GM18861 (cell line): Measurements from ENCODE around the gene KHDC1.
"Not testable (repeated sequence)": the region's sequence is repeated elsewhere in the genome, so short reads cannot be mapped to it uniquely, and the experiment has no call there.

Experiments
- ATAC-seq: cut with Tn5 transposase; IDR thresholded peaks from one replicate; pipeline ENCODE4 v1.9.1; 2021; ENCODE audit not compliant: unreplicated experiment

KHDC1 gene

DNA sequence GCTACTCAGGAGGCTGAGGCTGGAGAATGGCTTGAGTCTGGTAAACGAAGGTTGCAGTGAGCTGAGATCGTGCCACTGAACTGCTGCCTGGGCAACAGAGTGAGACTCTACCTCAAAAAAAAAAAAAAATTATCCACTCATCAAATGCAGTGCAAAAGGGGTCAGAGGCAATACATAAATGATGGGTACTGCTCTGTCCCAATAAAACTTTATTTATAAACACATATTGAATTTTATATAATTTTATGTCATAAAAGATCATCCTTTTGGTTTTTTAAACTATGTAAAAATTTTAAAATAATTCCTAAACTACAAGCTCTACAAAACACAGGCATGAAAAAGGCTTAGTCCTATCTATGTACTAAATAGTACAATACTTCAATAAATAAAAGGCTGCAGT lies 10.3 kb downstream of the KHDC1 start:
- ATAC-seq: no peak

- ATAC-seq: no peak
Observed at GRCh38 chr6:73250016-73250415, 13.0 kb downstream of the KHDC1 start.

- no peak for ATAC-seq
Observed at GRCh38 chr6:73248192-73248903, 14.6 kb downstream of the KHDC1 start.

DNA sequence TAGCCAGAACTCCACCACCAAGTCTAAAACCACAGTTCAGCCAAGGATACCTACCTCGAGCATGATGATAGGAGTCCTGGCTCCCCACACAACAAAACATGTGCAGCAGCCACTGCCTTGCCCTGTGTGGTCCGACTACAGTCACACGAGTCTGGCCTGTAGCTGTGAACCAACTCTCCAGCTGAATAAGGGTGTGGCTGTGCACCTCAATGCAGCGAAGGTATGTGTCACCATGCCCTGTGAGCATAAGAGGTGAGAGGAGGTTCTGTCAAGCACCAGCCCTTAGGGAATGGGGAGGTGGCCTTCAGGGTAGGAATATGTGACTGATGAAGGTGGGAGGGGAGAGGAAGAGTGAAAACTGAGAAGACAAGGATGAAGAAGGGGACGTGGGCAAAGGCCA lies 21.0 kb downstream of the KHDC1 start:
- ATAC-seq: no peak

- ATAC-seq: no peak
Observed at GRCh38 chr6:73240730-73241129, 22.3 kb downstream of the KHDC1 start.

GRCh38 chr6:73236144-73236750 lies 26.7 kb downstream of the KHDC1 start:
- ATAC-seq: no peak

- ATAC-seq: no peak
Observed at GRCh38 chr6:73234733-73235132, 28.3 kb downstream of the KHDC1 start.

DNA sequence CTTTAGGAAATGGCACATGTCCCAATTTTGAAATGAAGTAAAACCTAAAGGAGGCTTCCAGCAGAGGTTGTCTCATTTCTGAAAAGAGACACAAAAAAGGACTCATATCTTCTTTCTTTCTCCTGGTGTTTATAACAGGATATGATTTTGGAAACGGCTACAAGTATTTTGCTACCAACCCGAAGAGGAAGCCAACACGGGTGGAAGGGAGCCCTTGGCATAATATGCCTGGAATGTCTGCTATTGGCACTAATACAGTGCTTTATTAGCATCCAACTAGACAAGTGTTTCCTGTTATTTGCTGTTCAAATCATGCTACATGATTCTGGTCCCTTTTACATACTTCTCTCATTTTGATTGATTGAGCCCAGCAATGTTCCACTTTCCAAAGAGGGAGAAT lies 29.0 kb downstream of the KHDC1 start:
- not testable (repeated sequence) for ATAC-seq

GRCh38 chr6:73233048-73233447 lies 29.9 kb downstream of the KHDC1 start:
- no peak for ATAC-seq

GRCh38 chr6:73231986-73232391 lies 31.0 kb downstream of the KHDC1 start:
- ATAC-seq: peak; percentile 93

- no peak for ATAC-seq
Observed at GRCh38 chr6:73227606-73228255, 35.3 kb downstream of the KHDC1 start.

DNA sequence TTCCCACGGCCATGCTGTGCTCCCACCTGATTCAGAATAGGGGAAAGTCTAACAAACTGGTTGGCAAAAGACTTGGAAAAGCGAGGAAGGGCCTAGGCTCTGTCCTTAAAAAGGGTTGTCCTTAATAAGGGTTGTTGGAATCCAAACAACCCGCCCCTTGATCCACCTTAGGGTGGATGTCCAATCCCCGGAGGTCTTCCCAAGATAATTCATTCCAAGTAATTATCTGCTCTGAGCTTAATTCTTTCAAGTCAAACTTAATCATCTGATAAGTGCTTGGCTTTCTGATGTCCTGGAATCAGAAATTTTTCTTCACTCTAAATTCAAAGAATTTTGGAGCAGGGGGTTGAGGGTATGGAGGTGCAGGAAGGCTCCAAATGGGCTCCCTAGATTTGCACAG lies 37.6 kb downstream of the KHDC1 start, which contains the start of gene KHDC1L:
Gene KHDC1L, minus strand, starts transcription at position 101 of the 400 bp plus-strand sequence. Its CDS starts 88 bp downstream, at position 13.
- no peak for ATAC-seq

GRCh38 chr6:73216859-73217258 lies 46.1 kb downstream of the KHDC1 start:
- ATAC-seq: no peak

DNA sequence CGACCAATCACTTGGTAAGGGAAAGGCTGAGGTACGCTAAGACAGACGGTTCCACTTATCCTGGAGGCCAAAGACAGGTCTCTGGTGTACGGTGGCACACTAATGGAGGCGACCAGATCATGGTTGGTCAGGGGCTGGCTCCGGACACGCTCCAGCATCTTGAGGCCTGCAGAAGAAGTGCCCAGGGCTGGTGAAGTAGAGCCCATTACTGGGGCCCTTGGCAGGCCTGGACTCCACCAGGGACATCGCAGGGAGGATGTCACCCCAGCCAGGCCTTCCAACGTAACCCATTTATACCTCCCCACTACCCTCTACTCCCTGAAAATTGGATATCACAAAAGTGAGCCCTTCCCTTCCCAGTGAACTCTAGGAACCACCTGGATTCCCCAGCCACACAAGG lies 53.9 kb downstream of the KHDC1 start:
- ATAC-seq: no peak

DNA sequence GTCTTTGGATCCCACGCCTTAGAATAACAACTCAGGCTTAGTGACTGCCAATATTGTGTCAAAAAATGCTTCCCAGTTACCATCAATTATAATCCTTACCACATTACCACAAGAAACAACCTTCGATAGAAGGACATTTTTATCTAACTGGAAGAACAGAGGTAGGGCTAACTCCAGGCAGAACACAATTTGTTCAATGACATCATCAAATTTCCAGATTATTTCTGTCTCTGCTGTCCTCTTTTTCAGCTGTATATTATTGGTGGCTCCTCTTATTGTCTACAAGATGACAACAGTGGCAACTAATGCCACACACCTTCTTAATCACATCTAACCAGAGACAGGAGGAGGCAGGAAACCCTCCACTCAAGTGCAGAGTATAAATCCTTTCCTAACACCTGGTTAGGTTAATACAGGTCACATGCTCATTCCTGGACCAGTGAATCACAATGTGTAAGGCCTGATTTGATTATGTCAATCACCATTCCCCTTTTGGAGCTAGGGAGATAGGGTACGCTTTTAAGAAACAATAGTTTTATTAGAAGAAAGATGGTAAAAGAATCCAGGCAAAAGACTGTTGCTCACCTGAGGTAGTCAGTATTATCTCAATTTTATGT lies 55.7 kb downstream of the KHDC1 start:
- no peak for ATAC-seq

DNA sequence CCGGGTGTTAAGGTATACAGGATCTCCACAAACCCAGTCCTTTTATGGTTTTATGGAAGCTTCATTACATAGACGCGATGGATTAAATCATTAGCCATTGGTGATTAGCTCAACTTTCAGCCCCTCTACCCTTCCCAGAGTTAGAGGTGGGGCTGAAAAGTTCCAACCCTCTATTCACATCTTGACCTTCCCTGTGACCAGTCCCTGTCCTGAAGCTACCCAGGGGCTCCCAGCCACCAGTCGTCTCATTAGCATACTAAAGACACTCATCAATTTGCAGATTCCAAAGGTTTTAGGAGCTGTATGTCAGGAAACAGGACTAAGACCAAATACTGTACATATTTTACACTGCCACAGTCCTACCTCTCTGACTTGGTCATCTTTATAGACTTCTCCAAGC lies 58.7 kb downstream of the KHDC1 start:
- ATAC-seq: no peak

DNA sequence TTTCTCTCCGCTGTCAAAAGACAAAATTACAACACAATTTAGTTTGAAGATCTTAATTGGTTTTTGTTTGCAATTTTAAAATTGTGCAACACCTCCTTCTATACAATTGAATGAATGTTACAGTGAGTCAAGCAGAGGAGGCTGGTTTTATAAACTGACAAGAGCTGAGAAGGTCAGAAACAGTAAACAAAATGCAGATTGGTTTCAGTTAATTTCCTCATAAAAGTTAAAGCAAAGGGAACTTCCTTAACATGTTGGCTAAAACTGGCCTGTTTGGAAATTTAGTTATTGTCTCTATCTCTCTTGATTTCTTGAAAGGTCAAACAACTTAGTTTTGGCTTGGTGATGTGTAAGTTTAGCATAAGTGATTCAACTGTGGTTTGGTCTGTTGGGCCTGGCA lies 59.9 kb downstream of the KHDC1 start:
- no peak for ATAC-seq

GRCh38 chr6:73200735-73201134 lies 62.3 kb downstream of the KHDC1 start:
- no peak for ATAC-seq

- no peak for ATAC-seq
Observed at GRCh38 chr6:73200247-73200646, 62.7 kb downstream of the KHDC1 start.

DNA sequence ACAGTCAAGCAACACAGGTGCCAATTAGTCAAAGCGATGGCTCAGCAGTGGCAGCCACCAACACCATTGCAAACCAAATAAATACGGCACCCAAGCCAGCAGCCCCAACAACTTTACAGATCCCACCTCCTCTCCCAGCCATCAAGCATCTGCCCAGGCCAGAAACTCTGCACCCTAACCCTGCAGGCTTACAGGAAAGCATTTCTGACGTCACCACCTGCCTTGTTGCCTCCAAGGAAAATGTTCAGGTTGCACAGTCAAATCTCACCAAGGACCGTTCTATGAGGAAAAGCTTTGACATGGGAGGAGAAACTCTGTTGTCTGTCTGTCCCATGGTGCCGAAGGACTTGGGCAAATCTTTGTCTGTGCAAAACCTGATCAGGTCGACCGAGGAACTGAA lies 68.3 kb downstream of the KHDC1 start:
- no peak for ATAC-seq

- ATAC-seq: not testable (repeated sequence)
Observed at GRCh38 chr6:73193302-73193701, 69.7 kb downstream of the KHDC1 start.
